ENCODE measurements around the gene ZNF700.

GRCh38 chr19:11927227-11927626, 2.3 kb downstream of the ZNF700 start:
- TF ChIP-seq POLR2A (IDR thresholded peaks at IDR 0.05) (no peak), POLR2AphosphoS5 (IDR thresholded peaks at IDR 0.05) (no peak), CTCF (IDR thresholded peaks at IDR 0.05) (no peak), EP300 (IDR thresholded peaks at IDR 0.05) (no peak)
